HG03558 (cell line): ENCODE measurements around the gene MYBPH.

ENCODE experiments used
- ATAC-seq: cut with Tn5 transposase; IDR thresholded peaks from one replicate; pipeline ENCODE4 v1.9.1; 2021; ENCODE audit warnings: moderate number of reproducible peaks; ENCODE audit not compliant: unreplicated experiment; ENCODE audit errors: extremely low read depth

MYBPH gene

DNA sequence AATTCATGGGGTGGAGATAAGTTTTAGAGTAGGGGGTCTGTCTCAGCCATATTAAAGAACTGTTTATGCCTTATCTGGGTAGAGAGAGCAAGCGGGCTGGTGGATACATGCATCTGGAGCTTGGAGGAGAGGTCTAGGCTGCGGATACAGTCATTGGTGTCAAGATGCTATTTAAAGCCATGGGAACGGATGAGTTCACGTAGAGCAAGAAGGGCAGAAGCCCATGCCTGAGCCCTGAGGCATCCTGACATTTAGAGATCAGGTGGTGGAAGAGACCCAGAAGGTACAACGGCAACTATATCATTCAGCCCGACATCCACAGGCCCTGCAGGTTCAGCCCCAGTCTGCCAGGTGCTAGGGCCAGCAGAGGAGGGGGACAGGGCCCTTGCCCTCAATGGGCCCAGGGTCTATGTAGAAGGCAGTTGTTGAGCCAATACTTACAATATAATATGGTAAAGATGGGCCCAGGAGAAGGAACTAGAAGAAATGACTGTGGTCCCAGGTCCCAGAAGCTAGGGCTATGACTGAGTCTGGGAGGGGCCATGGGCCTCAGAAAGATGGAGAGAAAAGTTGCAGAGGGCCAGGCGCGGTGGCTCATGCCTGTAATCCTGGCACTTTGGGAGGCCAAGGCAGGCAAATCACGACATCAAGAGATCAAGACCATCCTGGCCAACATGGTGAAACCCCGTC lies 26.0 kb upstream of the MYBPH start:
- no peak for ATAC-seq

- ATAC-seq, result no peak
These were observed 25.3 kb upstream of the MYBPH start for GRCh38 chr1:203200916-203201315.

DNA sequence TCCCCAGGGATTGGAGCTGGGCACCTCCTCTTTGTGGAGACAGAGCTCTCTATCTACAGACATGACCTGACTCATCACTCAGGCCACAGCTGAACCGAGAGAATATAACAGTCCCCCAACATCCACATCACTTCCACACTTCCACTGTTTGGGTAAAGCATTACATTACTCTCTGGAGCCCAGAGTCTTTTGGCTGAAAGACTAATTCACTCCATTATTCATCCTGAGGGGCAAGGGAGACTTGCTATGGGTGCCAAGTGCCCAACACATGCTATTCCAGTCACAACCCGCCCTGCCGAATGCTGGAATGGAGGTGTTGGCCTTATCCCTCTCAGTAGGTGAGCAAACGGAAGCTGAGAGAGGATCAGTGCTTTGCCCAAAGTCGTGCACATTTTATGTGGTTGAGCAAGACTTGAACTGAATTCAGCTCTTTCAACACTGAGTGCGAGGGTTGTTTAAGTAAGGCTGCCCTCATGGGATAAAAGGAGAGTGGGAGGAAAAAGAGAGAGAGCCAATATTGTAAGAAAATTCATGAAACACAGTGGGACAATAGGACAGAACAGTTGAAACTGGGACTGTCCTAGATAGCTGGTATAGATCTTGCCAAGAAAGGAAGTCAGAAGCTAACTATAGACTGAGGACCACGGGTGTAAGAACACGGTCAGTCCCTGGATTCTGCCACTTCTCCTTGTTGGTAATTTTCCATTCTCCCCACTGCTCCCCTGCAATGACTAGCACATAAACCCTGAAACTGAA lies 24.4 kb upstream of the MYBPH start:
- no peak for ATAC-seq

GRCh38 chr1:203199481-203199815 lies 23.8 kb upstream of the MYBPH start:
- no peak for ATAC-seq

GRCh38 chr1:203199002-203199401 lies 23.4 kb upstream of the MYBPH start:
- ATAC-seq, result no peak

- no peak for ATAC-seq
These were observed 22.0 kb upstream of the MYBPH start for GRCh38 chr1:203197625-203198024.

GRCh38 chr1:203196371-203196770 lies 20.7 kb upstream of the MYBPH start:
- no peak for ATAC-seq

GRCh38 chr1:203190949-203191348 lies 15.3 kb upstream of the MYBPH start:
- ATAC-seq, result no peak

GRCh38 chr1:203189951-203190352 lies 14.3 kb upstream of the MYBPH start:
- ATAC-seq, result no peak

DNA sequence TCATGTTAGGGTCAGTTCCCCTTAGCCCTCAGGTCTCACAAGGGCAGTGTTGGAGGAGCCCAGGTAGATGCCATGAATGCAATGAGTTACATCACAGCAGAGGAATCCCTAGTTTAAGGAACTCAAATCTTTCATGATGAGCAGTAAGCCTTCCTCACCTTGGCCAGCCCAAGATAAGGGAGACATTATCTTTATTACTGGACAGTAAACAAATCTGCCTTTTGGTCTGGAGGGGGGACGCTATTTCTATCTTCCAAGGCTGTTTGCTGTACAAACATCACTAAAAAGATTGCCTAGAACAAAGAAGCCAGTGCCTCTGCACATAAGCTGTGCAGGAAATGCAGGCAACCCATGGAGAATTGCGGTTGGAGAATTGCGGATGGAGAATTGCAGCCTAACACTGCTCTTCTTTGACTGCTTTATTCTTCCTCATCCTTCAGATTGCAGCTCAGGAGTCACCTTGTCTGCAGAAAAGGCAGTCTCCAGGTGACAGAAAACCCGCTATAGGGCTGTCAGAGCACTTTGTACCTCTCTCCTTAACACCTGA lies 13.1 kb upstream of the MYBPH start:
- no peak for ATAC-seq

DNA sequence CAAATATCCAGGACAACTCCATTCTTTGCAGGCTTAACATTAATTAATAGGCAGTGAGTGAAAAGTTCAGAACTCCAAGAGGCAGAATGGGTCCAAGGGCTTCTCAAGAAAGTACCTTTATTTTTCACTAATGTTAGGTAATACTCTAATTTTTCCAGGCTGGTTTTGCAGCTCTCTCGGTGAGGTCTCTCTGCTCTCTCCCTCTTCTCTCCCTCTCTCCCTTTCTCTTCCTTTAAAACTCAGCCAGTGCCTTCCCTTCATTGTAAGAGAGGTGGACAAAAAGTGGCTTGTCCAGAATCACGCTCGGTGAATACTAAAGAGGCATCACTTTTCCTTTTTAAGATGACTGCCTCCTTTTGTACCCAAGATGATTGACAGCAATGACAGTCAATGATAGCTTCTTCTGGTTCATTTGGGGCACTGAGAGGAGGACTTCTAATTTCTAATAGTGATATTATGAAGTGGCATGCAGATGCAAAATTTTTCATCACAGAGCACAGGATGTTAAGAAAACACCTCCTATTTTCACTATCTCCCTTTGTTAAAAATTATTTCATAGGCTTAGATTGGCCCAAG lies 12.2 kb upstream of the MYBPH start:
- ATAC-seq, result no peak

DNA sequence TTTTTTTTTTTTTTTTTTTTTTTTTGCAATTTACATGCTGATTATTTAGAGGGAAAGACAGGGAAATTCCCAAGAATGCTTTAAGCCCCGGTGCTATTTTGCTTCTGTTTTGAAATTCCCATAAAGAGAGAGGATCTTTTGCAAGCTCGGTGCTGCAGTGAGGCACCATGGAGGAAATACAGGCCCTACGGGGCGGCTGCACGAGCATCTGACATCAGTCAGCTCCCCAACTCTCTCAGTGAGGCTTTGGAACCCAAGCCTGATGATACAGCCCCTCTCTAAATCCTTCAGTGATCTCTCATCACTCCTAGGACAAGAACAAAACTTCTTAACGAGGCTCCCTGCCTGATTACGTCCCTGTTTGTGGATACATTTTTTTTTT lies 11.7 kb upstream of the MYBPH start:
- ATAC-seq, result no peak

- no peak for ATAC-seq
These were observed 11.0 kb upstream of the MYBPH start, which contains the start of gene CHI3L1 for GRCh38 chr1:203186446-203187303. TSS of gene CHI3L1 (minus strand) at chr1:203186704. CDS start at chr1:203186623, 81 bp downstream.

GRCh38 chr1:203186091-203186445 lies 10.4 kb upstream of the MYBPH start:
- ATAC-seq, result no peak

- no peak for ATAC-seq
These were observed 10.0 kb upstream of the MYBPH start for GRCh38 chr1:203185585-203185984.

DNA sequence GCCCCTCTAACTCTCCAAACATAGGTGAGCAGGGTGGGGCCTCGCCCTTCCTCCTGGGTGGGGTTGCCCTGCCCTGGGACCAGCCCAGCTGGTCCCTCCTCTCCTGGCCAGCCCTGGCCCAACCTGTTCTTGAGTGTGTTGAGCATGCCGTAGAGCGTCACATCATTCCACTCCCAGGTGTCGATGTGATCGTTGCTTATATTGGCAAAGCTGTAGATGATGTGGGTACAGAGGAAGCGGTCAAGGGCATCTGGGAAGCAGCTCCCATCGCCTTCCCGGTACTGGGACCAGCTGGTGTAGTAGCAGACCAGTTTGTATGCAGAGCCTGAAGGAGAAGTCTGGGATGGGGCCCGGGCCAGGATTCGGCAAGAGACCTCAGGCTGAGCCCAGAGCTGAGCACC lies 9.4 kb upstream of the MYBPH start:
- ATAC-seq, result no peak

- ATAC-seq, result no peak
These were observed 8.8 kb upstream of the MYBPH start for GRCh38 chr1:203184467-203184866.

- no peak for ATAC-seq
These were observed 8.2 kb upstream of the MYBPH start for GRCh38 chr1:203183828-203184227.

DNA sequence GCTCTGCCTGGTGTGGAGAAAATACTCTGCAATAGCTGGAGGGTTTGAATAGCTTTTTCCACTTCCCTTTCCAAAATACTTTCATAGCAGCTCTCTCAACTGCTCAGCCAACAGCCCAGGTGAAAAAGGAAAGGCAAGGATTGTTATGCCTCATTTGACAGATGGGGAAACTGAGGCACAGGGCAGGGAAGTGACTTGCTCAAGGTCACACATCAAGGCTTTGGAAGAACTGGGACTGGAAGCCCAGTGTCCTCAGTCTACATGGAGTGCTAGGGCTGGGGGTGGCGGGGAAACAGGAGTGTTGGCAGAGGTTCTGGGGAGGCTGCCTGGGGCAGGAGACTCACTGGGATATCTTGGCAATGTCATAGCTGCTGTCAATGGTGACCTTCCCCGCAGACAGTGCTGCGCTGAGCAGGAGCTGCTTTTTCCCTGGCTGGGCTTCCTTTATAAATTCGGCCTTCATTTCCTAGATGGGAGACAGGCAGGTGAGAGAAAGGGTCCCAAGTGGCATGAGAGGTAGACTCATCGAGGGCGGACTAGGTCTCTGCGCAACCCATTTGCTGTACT lies 6.8 kb upstream of the MYBPH start:
- no peak for ATAC-seq
